SK-N-SH (cell line): ENCODE data around the gene PPP4R3A. TPM values are rescaled to one million over a fixed set of nuclear protein-coding genes. Genes with fewer than 3 reads are reported as not detected.

Experiments
- CTCF ChIA-PET: fragments of 300-600, 350-600 bp; formaldehyde crosslinking; extraction: SDS; loops from one replicate; lab custom pipeline; 2021; lab: Yijun Ruan, JAX
- POLR2A ChIA-PET: fragments of 350-600 bp; sonication (Branson Sonifier 250); formaldehyde crosslinking; extraction: SDS; loops from one replicate; lab custom pipeline; 2020; ENCODE audit warnings: antibody characterized with exemption, inconsistent platforms; lab: Yijun Ruan, JAX
- DNase-seq: peaks from one replicate; pipeline ENCODE4 v3.0.0; 2012
- H2AFZ ChIP-seq: fragments of 200-600 bp; sonication (generic); 2 replicates; pipeline ENCODE4 v1.8.1; 2016; ENCODE audit warnings: antibody characterized with exemption, mild to moderate bottlenecking, low read depth
- H3F3A ChIP-seq: fragments of 200-600 bp; sonication (generic); replicated peaks from 2 replicates; pipeline ENCODE3; 2016; ENCODE audit warnings: antibody characterized with exemption, mild to moderate bottlenecking; ENCODE audit not compliant: insufficient read depth
- H3K27ac ChIP-seq, 2 experiments: fragments of 200-500 bp in 1 of 2; fragments of 200-600 bp in 1 of 2; sonication (Bioruptor generic) in 1 of 2; sonication (generic), shearing (Covaris generic) in 1 of 2; 2 replicates each; pipeline versions ENCODE4 v1.5.1 to v1.6.1; 2014 to 2016; ENCODE audit warnings: low read depth in 2 of 2, inconsistent platforms in 1 of 2, low read length in 1 of 2, mild to moderate bottlenecking in 1 of 2, mixed read lengths in 1 of 2
- H3K27me3 ChIP-seq: fragments of 200-600 bp; sonication (generic), shearing (Covaris generic); 2 replicates; pipeline ENCODE4 v1.6.1; 2016; ENCODE audit warnings: mixed run types; ENCODE audit not compliant: insufficient read depth
- H3K36me3 ChIP-seq, 2 experiments: fragments of 200-500 bp in 1 of 2; fragments of 200-600 bp in 1 of 2; sonication (Bioruptor generic) in 1 of 2; sonication (generic) in 1 of 2; replicated peaks in 1 of 2; 2 replicates each; pipeline versions ENCODE3 to v1.5.1; 2014 to 2016; ENCODE audit warnings: low read length in 1 of 2, mild to moderate bottlenecking in 1 of 2; ENCODE audit not compliant: insufficient read depth in 2 of 2, control insufficient read depth in 1 of 2
- H3K4me1 ChIP-seq, 2 experiments: fragments of 200-500 bp in 1 of 2; fragments of 200-600 bp in 1 of 2; sonication (Bioruptor generic) in 1 of 2; sonication (generic), shearing (Covaris generic) in 1 of 2; 2 replicates each; pipeline versions ENCODE4 v1.5.1 to v1.6.1; 2014 to 2016; ENCODE audit warnings: low read depth in 1 of 2, low read length in 1 of 2, mixed run types in 1 of 2; ENCODE audit not compliant: insufficient read depth in 2 of 2, control insufficient read depth in 1 of 2
- H3K4me2 ChIP-seq: fragments of 200-600 bp; sonication (generic), shearing (Covaris generic); 2 replicates; pipeline ENCODE4 v1.6.1; 2017; ENCODE audit warnings: mixed run types
- H3K4me3 ChIP-seq, 2 experiments: fragments of 200-500 bp in 1 of 2; fragments of 200-600 bp in 1 of 2; sonication (Bioruptor generic) in 1 of 2; sonication (generic), shearing (Covaris generic) in 1 of 2; 2 replicates each; pipeline versions ENCODE4 v1.5.1 to v1.8.1; 2014 to 2016; ENCODE audit warnings: low read depth in 2 of 2, inconsistent platforms in 1 of 2, low read length in 1 of 2, mild to moderate bottlenecking in 1 of 2, mixed read lengths in 1 of 2, moderate library complexity in 1 of 2
- H3K79me2 ChIP-seq: fragments of 200-600 bp; sonication (generic); 2 replicates; pipeline ENCODE4 v1.8.1; 2017; ENCODE audit warnings: mild to moderate bottlenecking; ENCODE audit not compliant: insufficient read depth
- H3K9ac ChIP-seq: fragments of 200-600 bp; sonication (generic); 2 replicates; pipeline ENCODE4 v1.6.1; 2017; ENCODE audit warnings: mixed run types
- H3K9me2 ChIP-seq: fragments of 200-600 bp; sonication (generic); 2 replicates; pipeline ENCODE4 v1.6.1; 2017; ENCODE audit warnings: mixed run types
- H3K9me3 ChIP-seq: fragments of 200-600 bp; sonication (generic); 2 replicates; pipeline ENCODE4 v1.6.1; 2017; ENCODE audit warnings: mixed run types, mild to moderate bottlenecking, moderate library complexity
- H4K20me1 ChIP-seq: fragments of 200-600 bp; sonication (generic); 2 replicates; pipeline ENCODE4 v1.6.1; 2017; ENCODE audit warnings: mild to moderate bottlenecking, mixed run types; ENCODE audit not compliant: insufficient read depth
- CHD2 ChIP-seq: fragments of 150-350 bp; IDR thresholded peaks from 2 replicates; pipeline ENCODE4 v1.6.1; 2018; ENCODE audit warnings: low read length; ENCODE audit not compliant: partially characterized antibody
- ELF1 ChIP-seq: IDR thresholded peaks from 2 replicates; pipeline ENCODE4 v1.4.0; 2012
- EP300 ChIP-seq, 2 experiments: IDR thresholded peaks; 2 replicates each; pipeline versions ENCODE4 v1.4.0 to v1.6.1; 2012; ENCODE audit warnings: borderline replicate concordance in 1 of 2, low read depth in 1 of 2, low read length in 1 of 2
- EZH2phosphoT487 ChIP-seq: fragments of 200-600 bp; sonication (generic); IDR thresholded peaks from 2 replicates; pipeline ENCODE4 v1.6.1; 2017; ENCODE audit warnings: low read depth, mixed run types, mild to moderate bottlenecking, antibody characterized with exemption, moderate library complexity, borderline replicate concordance
- GABPA ChIP-seq: IDR thresholded peaks from 2 replicates; pipeline ENCODE4 v1.4.0; 2012; ENCODE audit warnings: low read depth, mild to moderate bottlenecking
- GATA2 ChIP-seq: sonication (generic); formaldehyde crosslinking; IDR thresholded peaks from 2 replicates; pipeline ENCODE4 v1.5.0; 2020; ENCODE audit warnings: mild to moderate bottlenecking, missing genetic modification reagents
- MXI1 ChIP-seq: IDR thresholded peaks from 2 replicates; pipeline ENCODE4 v1.6.1; 2012; ENCODE audit warnings: mild to moderate bottlenecking, low read depth, low read length, improper control_type of control experiment
- NRF1 ChIP-seq: IDR thresholded peaks from 2 replicates; pipeline ENCODE4 v1.6.1; 2012; ENCODE audit warnings: low read depth, mild to moderate bottlenecking, low read length
- POLR2AphosphoS5 ChIP-seq: IDR thresholded peaks from 2 replicates; pipeline ENCODE4 v1.6.1; 2012; ENCODE audit warnings: low read depth, low read length
- RAD21 ChIP-seq: IDR thresholded peaks from 2 replicates; pipeline ENCODE4 v1.6.1; 2012; ENCODE audit warnings: mild to moderate bottlenecking, low read length
- RCOR1 ChIP-seq: fragments of 150-350 bp; IDR thresholded peaks from 2 replicates; pipeline ENCODE4 v1.6.1; 2017; ENCODE audit warnings: antibody characterized with exemption, low read length
- RFX5 ChIP-seq: IDR thresholded peaks from 2 replicates; pipeline ENCODE4 v1.6.1; 2012; ENCODE audit warnings: mild to moderate bottlenecking, improper control_type of control experiment, low read length
- RXRA ChIP-seq: IDR thresholded peaks from 2 replicates; pipeline ENCODE4 v1.4.0; 2012; ENCODE audit warnings: low read depth, mild to moderate bottlenecking, borderline replicate concordance
- SIN3A ChIP-seq: IDR thresholded peaks from 2 replicates; pipeline ENCODE4 v1.6.1; 2012; ENCODE audit warnings: low read depth, mild to moderate bottlenecking, low read length, moderate library complexity, borderline replicate concordance
- SMC3 ChIP-seq: IDR thresholded peaks from 2 replicates; pipeline ENCODE4 v1.6.1; 2012; ENCODE audit warnings: low read depth, low read length, improper control_type of control experiment
- TAF1 ChIP-seq: IDR thresholded peaks from 2 replicates; pipeline ENCODE4 v1.6.1; 2012; ENCODE audit warnings: low read depth, mild to moderate bottlenecking, low read length, moderate library complexity, borderline replicate concordance
- TCF12 ChIP-seq: IDR thresholded peaks from 2 replicates; pipeline ENCODE4 v1.4.0; 2012
- TEAD4 ChIP-seq: IDR thresholded peaks from 2 replicates; pipeline ENCODE4 v1.4.0; 2012; ENCODE audit warnings: mild to moderate bottlenecking, borderline replicate concordance; ENCODE audit not compliant: insufficient read depth
- WGBS: methylation state at CpG from one replicate; pipeline ENCODE4 v1.1.6; 2017; ENCODE audit warnings: low lambda C conversion rate; 5-methylcytosine and 5-hydroxymethylcytosine counted together
- polyA plus RNA-seq, 3 experiments: library from polyadenylated mRNA; depleted of rRNA; stranded (reverse); fragments of >200 nt; gene quantifications; 2 replicates each; pipeline ENCODE4 v1.2.3, GENCODE V29; 2012
- TF ChIP-seq, protein P1 (sequence below): IDR thresholded peaks from 2 replicates; pipeline ENCODE4 v1.4.0; 2012; ENCODE audit warnings: low read depth, borderline replicate concordance
- TF ChIP-seq, protein P2 (sequence below): fragments of 150-350 bp; IDR thresholded peaks from 2 replicates; pipeline ENCODE4 v1.6.1; 2017; ENCODE audit warnings: antibody characterized with exemption, low read length, low read depth, borderline replicate concordance

PPP4R3A gene
- polyA plus RNA-seq, 1 of the 3 experiments (the other 2 are of a cell fraction), result 34.9 TPM

DNA sequence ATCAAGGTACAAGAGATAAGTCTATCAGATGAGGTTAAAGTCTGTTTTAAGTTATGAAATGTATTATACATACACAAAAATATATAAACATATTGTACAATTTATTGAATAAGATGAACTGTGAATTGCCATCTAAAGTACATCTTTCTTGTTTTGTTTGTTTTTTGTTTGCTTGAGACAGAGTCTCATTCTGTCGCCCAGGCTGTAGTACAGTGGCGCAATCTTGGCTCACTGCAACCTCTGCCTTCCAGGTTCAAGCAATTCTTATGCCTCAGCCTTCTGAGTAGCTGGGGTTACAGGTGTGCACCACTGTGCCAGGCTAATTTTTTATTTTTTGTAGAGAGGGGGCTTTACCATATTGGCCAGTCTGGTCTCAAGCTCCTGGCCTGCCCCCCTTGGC lies 10.0 kb upstream of the PPP4R3A start:
- no peak overlapping the region for H3K4me2 ChIP-seq
- H3K9ac ChIP-seq, result no peak overlapping the region
- DNase-seq, result no peak
- H3K9me3 ChIP-seq, result no peaks in the 10 kb centered on the region
- H2AFZ ChIP-seq, result no peak overlapping the region
- POLR2A ChIA-PET, result no interaction called here
- H4K20me1 ChIP-seq, result no peaks in the 10 kb centered on the region
- peaks cover 12% of the 10 kb centered on the region; the same call in 1 of the 2 replicates for H3K27me3 ChIP-seq
- H3K79me2 ChIP-seq, result no peaks in the 10 kb centered on the region
- CTCF ChIA-PET, result no interaction called here
- TF ChIP-seq SMC3 (no peak), POLR2AphosphoS5 (no peak), RXRA (no peak), TEAD4 (no peak), TAF1 (no peak), CHD2 (no peak), EP300 (IDR thresholded peaks at IDR 0.05; ENCODE audit: borderline replicate concordance in 1 of 2, low read depth in 1 of 2, low read length in 1 of 2) (no peak), TCF12 (no peak), GATA2 (CRISPR knock-in tag) (no peak), NRF1 (no peak), SIN3A (no peak), RAD21 (no peak), EZH2phosphoT487 (no peak), RFX5 (no peak), MXI1 (no peak), RCOR1 (no peak), ELF1 (no peak), GABPA (no peak)
- TF ChIP-seq, protein P1, sequence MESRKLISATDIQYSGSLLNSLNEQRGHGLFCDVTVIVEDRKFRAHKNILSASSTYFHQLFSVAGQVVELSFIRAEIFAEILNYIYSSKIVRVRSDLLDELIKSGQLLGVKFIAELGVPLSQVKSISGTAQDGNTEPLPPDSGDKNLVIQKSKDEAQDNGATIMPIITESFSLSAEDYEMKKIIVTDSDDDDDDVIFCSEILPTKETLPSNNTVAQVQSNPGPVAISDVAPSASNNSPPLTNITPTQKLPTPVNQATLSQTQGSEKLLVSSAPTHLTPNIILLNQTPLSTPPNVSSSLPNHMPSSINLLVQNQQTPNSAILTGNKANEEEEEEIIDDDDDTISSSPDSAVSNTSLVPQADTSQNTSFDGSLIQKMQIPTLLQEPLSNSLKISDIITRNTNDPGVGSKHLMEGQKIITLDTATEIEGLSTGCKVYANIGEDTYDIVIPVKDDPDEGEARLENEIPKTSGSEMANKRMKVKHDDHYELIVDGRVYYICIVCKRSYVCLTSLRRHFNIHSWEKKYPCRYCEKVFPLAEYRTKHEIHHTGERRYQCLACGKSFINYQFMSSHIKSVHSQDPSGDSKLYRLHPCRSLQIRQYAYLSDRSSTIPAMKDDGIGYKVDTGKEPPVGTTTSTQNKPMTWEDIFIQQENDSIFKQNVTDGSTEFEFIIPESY, result no peak
- TF ChIP-seq, protein P2, sequence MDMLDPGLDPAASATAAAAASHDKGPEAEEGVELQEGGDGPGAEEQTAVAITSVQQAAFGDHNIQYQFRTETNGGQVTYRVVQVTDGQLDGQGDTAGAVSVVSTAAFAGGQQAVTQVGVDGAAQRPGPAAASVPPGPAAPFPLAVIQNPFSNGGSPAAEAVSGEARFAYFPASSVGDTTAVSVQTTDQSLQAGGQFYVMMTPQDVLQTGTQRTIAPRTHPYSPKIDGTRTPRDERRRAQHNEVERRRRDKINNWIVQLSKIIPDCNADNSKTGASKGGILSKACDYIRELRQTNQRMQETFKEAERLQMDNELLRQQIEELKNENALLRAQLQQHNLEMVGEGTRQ, result no peak
- H3F3A ChIP-seq, result no peaks in the 10 kb centered on the region
- WGBS, result 72% methylated on average over 2 of the region's 2 CpGs
- H3K4me3 ChIP-seq, result no peak overlapping the region
- no peak overlapping the region for H3K27ac ChIP-seq
- H3K9me2 ChIP-seq, result no peaks in the 10 kb centered on the region
- no peaks in the 10 kb centered on the region for H3K4me1 ChIP-seq
- H3K36me3 ChIP-seq, result no peaks in the 10 kb centered on the region
